ENCODE measurements around the gene NMNAT2. TPM values are rescaled to one million over a fixed set of nuclear protein-coding genes. Genes with fewer than 3 reads are reported as not detected.

The NMNAT2 gene
- total RNA-seq = not detected

- peaks cover 24% of the 10 kb centered on the region for H3K4me1 Mint-ChIP-seq (ENCODE audit: low read depth)
- no peak within 1 kb of the TSS for H3K27ac Mint-ChIP-seq
- DNase-seq (no peak), ATAC-seq (replicated peaks in 1 of 2) (no peak)
- H3K27me3 Mint-ChIP-seq (ENCODE audit: low read depth) = peaks cover 57% of the 10 kb centered on the region
- peaks cover 0 to 4% of the 10 kb centered on the region in 2 donors for H3K36me3 Mint-ChIP-seq (ENCODE audit: insufficient read depth in 2 of 2)
- peak within 1 kb of the TSS; percentile 76 to 81 for H3K4me3 Mint-ChIP-seq
- no peaks in the 10 kb centered on the region for H3K9me3 Mint-ChIP-seq
Measured at GRCh38 chr1:183417772-183418491, at the start of gene NMNAT2. Gene NMNAT2, minus strand, starts transcription at chr1:183418380. Its CDS starts 113 bp downstream, at chr1:183418267.

- no peak for DNase-seq
- H3K27ac Mint-ChIP-seq = no peak overlapping the region
- H3K27me3 Mint-ChIP-seq (ENCODE audit: low read depth) = no peaks in the 10 kb centered on the region
- no peaks in the 10 kb centered on the region for H3K36me3 Mint-ChIP-seq (ENCODE audit: insufficient read depth in 2 of 2)
- no peaks in the 10 kb centered on the region for H3K9me3 Mint-ChIP-seq
- ATAC-seq (replicated peaks in 1 of 2) = no peak
- no peak overlapping the region for H3K4me3 Mint-ChIP-seq
- peaks cover 23% of the 10 kb centered on the region for H3K4me1 Mint-ChIP-seq (ENCODE audit: low read depth)
Measured at GRCh38 chr1:183467687-183468086, 49.5 kb upstream of the NMNAT2 start.

GRCh38 chr1:183466781-183467180, 48.6 kb upstream of the NMNAT2 start:
- ATAC-seq (replicated peaks in 1 of 2) (no peak), DNase-seq (no peak)
- no peaks in the 10 kb centered on the region for H3K36me3 Mint-ChIP-seq (ENCODE audit: insufficient read depth in 2 of 2)
- no peak overlapping the region for H3K4me3 Mint-ChIP-seq
- no peaks in the 10 kb centered on the region for H3K9me3 Mint-ChIP-seq
- H3K4me1 Mint-ChIP-seq (ENCODE audit: low read depth) = peaks cover 23% of the 10 kb centered on the region
- H3K27me3 Mint-ChIP-seq (ENCODE audit: low read depth) = no peaks in the 10 kb centered on the region
- no peak overlapping the region for H3K27ac Mint-ChIP-seq

GRCh38 chr1:183463566-183463965, 45.4 kb upstream of the NMNAT2 start:
- Mint-ChIP-seq H3K27ac (no peak overlapping the region), H3K4me1 (ENCODE audit: low read depth) (peaks cover 17% of the 10 kb centered on the region), H3K27me3 (ENCODE audit: low read depth) (peaks cover under 1% of the 10 kb centered on the region), H3K9me3 (no peaks in the 10 kb centered on the region), H3K36me3 (ENCODE audit: insufficient read depth in 2 of 2) (no peaks in the 10 kb centered on the region), H3K4me3 (no peak overlapping the region)
- DNase-seq (no peak), ATAC-seq (replicated peaks in 1 of 2) (no peak)

GRCh38 chr1:183461350-183461749, 43.2 kb upstream of the NMNAT2 start:
- peaks cover 15% of the 10 kb centered on the region for H3K27me3 Mint-ChIP-seq (ENCODE audit: low read depth)
- no peak overlapping the region for H3K27ac Mint-ChIP-seq

GRCh38 chr1:183460596-183460995, 42.4 kb upstream of the NMNAT2 start:
- H3K4me3 Mint-ChIP-seq = no peak overlapping the region
- no peaks in the 10 kb centered on the region for H3K9me3 Mint-ChIP-seq
- H3K27ac Mint-ChIP-seq = no peak overlapping the region
- peaks cover 23% of the 10 kb centered on the region for H3K27me3 Mint-ChIP-seq (ENCODE audit: low read depth)
- no peaks in the 10 kb centered on the region for H3K36me3 Mint-ChIP-seq (ENCODE audit: insufficient read depth in 2 of 2)
- H3K4me1 Mint-ChIP-seq (ENCODE audit: low read depth) = no peaks in the 10 kb centered on the region
- no peak for ATAC-seq (replicated peaks in 1 of 2)
- no peak for DNase-seq

More at GRCh38 chr1:183461350-183461749, 43.2 kb upstream of the NMNAT2 start:
- DNase-seq (no peak), ATAC-seq (replicated peaks in 1 of 2) (no peak)
- Mint-ChIP-seq H3K36me3 (ENCODE audit: insufficient read depth in 2 of 2) (no peaks in the 10 kb centered on the region), H3K4me3 (no peak overlapping the region), H3K9me3 (no peaks in the 10 kb centered on the region), H3K4me1 (ENCODE audit: low read depth) (no peaks in the 10 kb centered on the region)

GRCh38 chr1:183457449-183457848, 39.3 kb upstream of the NMNAT2 start:
- no peak for DNase-seq
- Mint-ChIP-seq H3K4me3 (no peak overlapping the region), H3K27ac (no peak overlapping the region), H3K36me3 (ENCODE audit: insufficient read depth in 2 of 2) (no peaks in the 10 kb centered on the region), H3K9me3 (no peaks in the 10 kb centered on the region), H3K27me3 (ENCODE audit: low read depth) (peaks cover 37% of the 10 kb centered on the region), H3K4me1 (ENCODE audit: low read depth) (no peaks in the 10 kb centered on the region)
- ATAC-seq (replicated peaks in 1 of 2) = no peak

GRCh38 chr1:183456826-183457225, 38.6 kb upstream of the NMNAT2 start:
- Mint-ChIP-seq H3K4me3 (no peak overlapping the region), H3K4me1 (ENCODE audit: low read depth) (no peaks in the 10 kb centered on the region), H3K9me3 (no peaks in the 10 kb centered on the region), H3K27ac (no peak overlapping the region), H3K36me3 (ENCODE audit: insufficient read depth in 2 of 2) (no peaks in the 10 kb centered on the region), H3K27me3 (ENCODE audit: low read depth) (peaks cover 37% of the 10 kb centered on the region)
- DNase-seq (no peak), ATAC-seq (replicated peaks in 1 of 2) (no peak)

GRCh38 chr1:183454377-183454776, 36.2 kb upstream of the NMNAT2 start:
- DNase-seq = no peak
- no peak for ATAC-seq (replicated peaks in 1 of 2)
- Mint-ChIP-seq H3K4me3 (no peak overlapping the region), H3K36me3 (ENCODE audit: insufficient read depth in 2 of 2) (no peaks in the 10 kb centered on the region), H3K4me1 (ENCODE audit: low read depth) (no peaks in the 10 kb centered on the region), H3K27me3 (ENCODE audit: low read depth) (peaks cover 37% of the 10 kb centered on the region), H3K27ac (no peak overlapping the region), H3K9me3 (no peaks in the 10 kb centered on the region)

GRCh38 chr1:183450093-183450492, 31.9 kb upstream of the NMNAT2 start:
- Mint-ChIP-seq H3K27ac (no peak overlapping the region), H3K27me3 (ENCODE audit: low read depth) (peaks cover 14% of the 10 kb centered on the region), H3K9me3 (no peaks in the 10 kb centered on the region), H3K4me3 (no peak overlapping the region), H3K4me1 (ENCODE audit: low read depth) (no peaks in the 10 kb centered on the region), H3K36me3 (ENCODE audit: insufficient read depth in 2 of 2) (no peaks in the 10 kb centered on the region)
- DNase-seq (no peak), ATAC-seq (replicated peaks in 1 of 2) (no peak)

- no peaks in the 10 kb centered on the region for H3K36me3 Mint-ChIP-seq (ENCODE audit: insufficient read depth in 2 of 2)
- H3K4me1 Mint-ChIP-seq (ENCODE audit: low read depth) = no peaks in the 10 kb centered on the region
- no peak overlapping the region for H3K27ac Mint-ChIP-seq
- no peak for DNase-seq
- no peak overlapping the region for H3K4me3 Mint-ChIP-seq
- peaks cover 6% of the 10 kb centered on the region for H3K27me3 Mint-ChIP-seq (ENCODE audit: low read depth)
- H3K9me3 Mint-ChIP-seq = no peaks in the 10 kb centered on the region
- ATAC-seq (replicated peaks in 1 of 2) = no peak
Measured at GRCh38 chr1:183449223-183449770, 31.1 kb upstream of the NMNAT2 start.

- H3K4me1 Mint-ChIP-seq (ENCODE audit: low read depth) = no peaks in the 10 kb centered on the region
- no peak overlapping the region for H3K4me3 Mint-ChIP-seq
- no peak for ATAC-seq (replicated peaks in 1 of 2)
- no peak overlapping the region for H3K27ac Mint-ChIP-seq
- no peaks in the 10 kb centered on the region for H3K36me3 Mint-ChIP-seq (ENCODE audit: insufficient read depth in 2 of 2)
- no peaks in the 10 kb centered on the region for H3K27me3 Mint-ChIP-seq (ENCODE audit: low read depth)
- H3K9me3 Mint-ChIP-seq = no peaks in the 10 kb centered on the region
- DNase-seq = no peak
Measured at GRCh38 chr1:183444243-183444642, 26.1 kb upstream of the NMNAT2 start.

- H3K27ac Mint-ChIP-seq = no peak overlapping the region
- H3K9me3 Mint-ChIP-seq = no peaks in the 10 kb centered on the region
- no peaks in the 10 kb centered on the region for H3K27me3 Mint-ChIP-seq (ENCODE audit: low read depth)
- H3K36me3 Mint-ChIP-seq (ENCODE audit: insufficient read depth in 2 of 2) = no peaks in the 10 kb centered on the region
- DNase-seq (no peak), ATAC-seq (replicated peaks in 1 of 2) (no peak)
- H3K4me1 Mint-ChIP-seq (ENCODE audit: low read depth) = no peaks in the 10 kb centered on the region
- no peak overlapping the region for H3K4me3 Mint-ChIP-seq
Measured at GRCh38 chr1:183443466-183443865, 25.3 kb upstream of the NMNAT2 start.

- no peaks in the 10 kb centered on the region for H3K27me3 Mint-ChIP-seq (ENCODE audit: low read depth)
- H3K36me3 Mint-ChIP-seq (ENCODE audit: insufficient read depth in 2 of 2) = no peaks in the 10 kb centered on the region
- ATAC-seq (replicated peaks in 1 of 2) = no peak
- no peak for DNase-seq
- no peaks in the 10 kb centered on the region for H3K9me3 Mint-ChIP-seq
- no peak overlapping the region for H3K4me3 Mint-ChIP-seq
- no peaks in the 10 kb centered on the region for H3K4me1 Mint-ChIP-seq (ENCODE audit: low read depth)
- H3K27ac Mint-ChIP-seq = no peak overlapping the region
Measured at GRCh38 chr1:183443011-183443410, 24.8 kb upstream of the NMNAT2 start.
